ENCODE measurements around the gene CARMIL1. TPM values are rescaled to one million over a fixed set of nuclear protein-coding genes. Genes with fewer than 3 reads are reported as not detected.

CARMIL1 gene
- total RNA-seq, 1 experiment from 2014 or later: 23.6 TPM

- no peak overlapping the region for H2BK15ac ChIP-seq (ENCODE audit: low read depth, low read length)
- H4K8ac ChIP-seq (replicated peaks; ENCODE audit: insufficient read length, low read depth, low read length): no peak overlapping the region
- no peaks in the 10 kb centered on the region for H3K9me3 ChIP-seq (ENCODE audit: control insufficient read depth, low read depth, low read length)
- no peak overlapping the region for H3K4me2 ChIP-seq (ENCODE audit: insufficient read depth, insufficient read length, low read length)
- no peak overlapping the region for H4K5ac ChIP-seq (ENCODE audit: insufficient read length, low read depth, low read length)
- no peak overlapping the region for H3K14ac ChIP-seq (ENCODE audit: insufficient read depth, low read length)
- H2BK12ac ChIP-seq (ENCODE audit: insufficient read length, low read depth, low read length): no peak overlapping the region
- no peak overlapping the region for H3K18ac ChIP-seq (ENCODE audit: insufficient read length, low read depth, low read length)
- no peak overlapping the region for H3K27ac ChIP-seq (ENCODE audit: insufficient read length, low read depth, low read length)
- no peak overlapping the region for H2AK5ac ChIP-seq (ENCODE audit: insufficient read length, low read length)
- no peak for TF ChIP-seq CTCF (conservative IDR thresholded peaks at IDR 0.05)
- Mint-ChIP-seq H3K4me1 (peaks cover 3 to 4% of the 10 kb centered on the region in 2 experiments; a peak in 2 of 4 replicates), H3K4me3 (no peak overlapping the region), H3K27me3 (ENCODE audit: low read depth) (no peaks in the 10 kb centered on the region), H3K27ac (no peak overlapping the region; a peak in 1 of 7 replicates), H3K36me3 (ENCODE audit: insufficient read depth in 1 of 3, low read depth in 3 of 3) (peaks cover 2 to 10% (median 6%) of the 10 kb centered on the region in 3 experiments; a peak in 5 of 7 replicates), H3K9me3 (peaks cover 0 to 6% of the 10 kb centered on the region in 2 experiments; a peak in 1 of 5 replicates)
- H3K79me2 ChIP-seq (ENCODE audit: insufficient read depth, low read length): no peaks in the 10 kb centered on the region
- no peaks in the 10 kb centered on the region for H3K27me3 ChIP-seq (ENCODE audit: insufficient read depth, low read length)
- H4K91ac ChIP-seq (ENCODE audit: insufficient read length, low read depth, low read length): no peak overlapping the region
- no peak overlapping the region for H2BK20ac ChIP-seq (ENCODE audit: low read depth, low read length, poor library complexity, severe bottlenecking)
- no peak overlapping the region for H3K56ac ChIP-seq (ENCODE audit: insufficient read length, low read depth, low read length)
- no peaks in the 10 kb centered on the region for H3K79me1 ChIP-seq (ENCODE audit: insufficient read depth, low read depth, low read length, poor library complexity, severe bottlenecking)
- no peak overlapping the region for H3T11ph ChIP-seq (ENCODE audit: low read length)
- no peaks in the 10 kb centered on the region for H3K4me1 ChIP-seq (ENCODE audit: insufficient read depth, low read length)
- H2AFZ ChIP-seq (ENCODE audit: low read length): no peak overlapping the region
- no peak for DNase-seq
- no CpG with 5 or more reads among the region's 5 CpGs for WGBS (ENCODE audit: extremely low coverage, insufficient read length, low lambda C conversion rate)
- H4K20me1 ChIP-seq (ENCODE audit: control insufficient read depth, insufficient read depth, insufficient read length): no peaks in the 10 kb centered on the region
- no peaks in the 10 kb centered on the region for H3K23me2 ChIP-seq (ENCODE audit: insufficient read length, low read depth, low read length, poor library complexity, severe bottlenecking)
- H3K9ac ChIP-seq (ENCODE audit: extremely low read depth, insufficient read length, low read length): no peak overlapping the region
- no peak overlapping the region for H2BK5ac ChIP-seq (ENCODE audit: insufficient read length, low read length)
- H2BK120ac ChIP-seq (ENCODE audit: low read depth, low read length, poor library complexity, severe bottlenecking): no peak overlapping the region
- no peak overlapping the region for H3K23ac ChIP-seq (ENCODE audit: insufficient read length, low read depth, low read length)
- no peak overlapping the region for H3K4ac ChIP-seq (ENCODE audit: low read depth, low read length)
Measured at GRCh38 chr6:25590986-25591385, 311.8 kb downstream of the CARMIL1 start.

All from H9 (cell line).